KBM-7 (cell line): Measurements from ENCODE around the gene PARG.
"Not testable (repeated sequence)": the region's sequence is repeated elsewhere in the genome, so short reads cannot be mapped to it uniquely, and the experiment has no call there.

Experiments
- DNase-seq: peaks from one replicate; pipeline ENCODE4 v3.0.0-alpha.2; 2015
- in situ Hi-C: fragments of 300-500 bp; cut with MboI; formaldehyde crosslinking; loops from 2 replicates; pipeline ENCODE4 v1.14.3; 2020; ENCODE audit warnings: low sequenced_read_pairs, low pct_unique_long_range_greater_than_20kb, mixed read lengths

PARG gene

DNA sequence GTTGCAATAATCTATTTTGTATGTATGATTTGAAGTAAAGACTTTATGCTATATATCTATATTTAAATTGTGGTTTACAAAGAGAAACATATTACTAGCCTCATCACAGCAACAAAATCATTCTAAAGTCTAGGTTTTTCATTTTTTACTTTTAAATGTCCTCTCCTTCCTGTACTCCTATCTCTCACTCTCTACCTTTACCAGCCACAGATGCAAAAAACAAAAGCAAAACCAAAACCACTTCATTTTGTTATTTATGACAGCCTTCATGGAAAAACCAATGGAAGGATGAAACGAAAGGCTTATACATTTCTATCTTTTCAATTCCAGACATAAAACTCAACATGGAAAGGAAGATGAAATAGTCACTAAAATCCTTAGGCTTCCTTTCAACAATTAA lies 31.5 kb downstream of the PARG start:
- DNase-seq, in situ Hi-C loops: not testable (repeated sequence)

- in situ Hi-C loops, DNase-seq: not testable (repeated sequence)
Measured at GRCh38 chr10:49908290-49909080, 33.3 kb downstream of the PARG start.

DNA sequence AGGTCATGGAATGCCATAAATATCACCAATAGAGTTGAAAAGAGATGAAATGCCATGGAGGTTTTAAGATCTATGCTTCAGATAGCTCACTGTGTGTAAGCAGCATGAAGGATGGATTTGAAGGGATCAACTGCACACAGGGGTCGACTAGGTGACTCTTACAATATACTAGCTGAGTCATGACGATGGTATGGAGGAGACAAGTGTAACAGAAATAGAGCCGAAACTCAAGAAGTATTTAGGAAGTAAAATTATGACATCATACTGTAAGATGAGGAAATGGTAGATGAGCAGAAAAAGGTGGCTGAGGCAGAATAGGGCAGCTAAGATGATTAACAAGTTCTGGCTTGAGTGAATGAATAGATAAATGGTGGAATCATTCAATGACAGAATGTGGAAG lies 38.0 kb downstream of the PARG start:
- in situ Hi-C loops, DNase-seq: not testable (repeated sequence)

DNA sequence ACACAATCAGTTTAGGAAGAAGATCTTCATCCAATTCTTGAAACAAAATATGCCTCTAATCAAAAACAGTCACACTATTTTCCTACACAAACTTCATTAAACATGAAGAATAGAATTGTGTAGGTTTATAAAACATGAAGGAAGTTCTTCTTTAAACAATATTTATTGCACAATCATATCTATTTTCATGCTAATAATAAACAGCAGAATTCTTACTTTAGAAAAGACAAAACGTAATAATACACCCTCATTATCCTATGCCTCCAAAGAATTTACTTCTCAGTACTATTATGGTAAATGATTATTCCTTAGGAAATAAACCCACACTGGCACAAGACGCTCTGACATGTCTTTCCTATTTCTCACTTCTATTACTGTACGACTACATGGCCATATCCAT lies 41.4 kb downstream of the PARG start:
- DNase-seq, in situ Hi-C loops: not testable (repeated sequence)

GRCh38 chr10:49899999-49900398 lies 41.8 kb downstream of the PARG start:
- in situ Hi-C loops, DNase-seq: not testable (repeated sequence)

GRCh38 chr10:49890025-49890424 lies 51.8 kb downstream of the PARG start:
- in situ Hi-C loops, DNase-seq: not testable (repeated sequence)

DNA sequence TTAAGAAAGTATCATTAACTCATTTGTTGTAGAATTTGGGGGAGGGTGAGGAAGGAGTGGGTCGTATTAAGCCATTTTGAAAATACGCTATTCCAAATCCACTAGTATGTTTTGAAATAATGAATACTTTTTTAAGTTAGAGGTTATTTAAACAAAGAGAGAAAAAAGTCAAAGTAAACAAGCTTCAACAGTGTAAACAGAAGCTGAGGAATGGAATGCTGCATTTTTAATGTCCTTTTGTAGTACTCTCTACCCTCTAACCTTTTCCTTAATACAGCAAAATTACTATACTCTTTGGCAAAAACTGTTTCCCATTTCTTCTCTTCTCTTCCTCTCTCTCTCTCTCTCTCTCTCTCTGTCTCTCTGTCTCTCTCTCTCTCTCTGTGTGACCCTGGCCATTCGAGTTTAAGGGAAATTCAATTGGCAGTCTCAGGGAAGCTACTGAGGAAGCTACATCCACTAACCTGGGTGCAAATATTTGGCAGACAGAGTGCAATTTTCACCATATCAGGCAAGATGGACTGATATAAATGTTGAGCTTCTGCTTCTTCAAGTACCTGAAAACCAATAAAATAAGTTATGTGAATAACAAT lies 57.0 kb downstream of the PARG start:
- in situ Hi-C loops, result not testable (repeated sequence)

GRCh38 chr10:49883852-49884251 lies 58.0 kb downstream of the PARG start:
- in situ Hi-C loops, result not testable (repeated sequence)

More for the DNA sequence above, 57.0 kb downstream of the PARG start:
- not testable (repeated sequence) for DNase-seq

DNA sequence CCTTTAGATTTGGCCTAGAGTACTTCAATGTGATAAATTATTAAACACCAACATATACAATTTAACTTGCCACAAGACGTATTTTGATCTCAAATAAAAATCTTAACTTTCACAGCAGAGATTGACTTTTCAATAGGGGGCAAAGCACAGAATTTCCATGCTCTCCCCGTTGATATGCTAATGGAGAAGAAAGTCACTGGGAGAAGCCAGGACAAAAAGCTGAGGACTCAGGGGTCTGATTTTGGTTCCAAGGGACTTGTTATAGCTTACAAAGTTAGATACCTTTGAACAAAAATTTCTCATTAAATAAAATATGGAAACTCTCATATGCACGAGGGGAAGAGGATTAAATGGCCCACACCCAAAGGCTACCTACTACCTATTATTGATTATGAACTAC lies 59.5 kb downstream of the PARG start:
- DNase-seq, in situ Hi-C loops: not testable (repeated sequence)

More at GRCh38 chr10:49883852-49884251, 58.0 kb downstream of the PARG start:
- DNase-seq, result not testable (repeated sequence)

GRCh38 chr10:49872740-49873139 lies 69.1 kb downstream of the PARG start:
- in situ Hi-C loops, DNase-seq: not testable (repeated sequence)

DNA sequence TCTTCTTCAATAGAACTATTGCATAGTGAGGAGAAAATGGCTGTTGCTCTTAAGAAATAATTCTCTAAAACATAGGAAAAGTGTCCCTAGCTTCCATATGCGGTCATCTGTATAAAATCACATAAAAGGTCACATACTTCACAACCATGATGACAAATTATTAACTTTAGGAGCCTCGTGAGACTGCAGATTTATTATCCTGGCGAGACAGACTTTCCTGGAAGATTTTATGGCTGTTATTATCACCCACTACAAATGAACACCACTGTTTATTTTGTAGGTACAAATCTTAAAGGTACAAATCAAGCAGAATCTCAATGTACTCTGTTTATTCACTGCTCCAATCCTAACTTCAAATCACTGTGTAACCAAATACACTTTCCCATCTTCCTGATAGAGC lies 70.4 kb downstream of the PARG start:
- in situ Hi-C loops, DNase-seq: not testable (repeated sequence)

DNA sequence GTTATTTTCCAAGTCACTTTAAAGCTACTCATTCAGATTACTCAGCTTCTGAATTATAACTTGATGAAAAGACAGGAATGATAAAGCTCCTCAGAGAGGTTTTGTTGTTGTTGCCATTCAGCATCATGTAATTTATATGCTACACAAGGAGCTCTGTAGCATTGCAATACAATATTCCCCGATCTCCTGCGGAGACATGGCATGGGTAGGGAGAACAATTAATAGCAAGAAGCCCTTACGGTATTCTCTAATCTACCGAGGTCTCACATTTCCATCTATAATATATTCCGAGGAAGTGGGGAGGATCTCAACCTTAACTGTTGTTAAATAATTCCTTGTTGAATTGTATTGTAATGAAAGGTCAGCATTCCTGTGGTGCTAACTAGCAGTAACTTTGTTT lies 81.9 kb downstream of the PARG start:
- in situ Hi-C loops, result not testable (repeated sequence)

DNA sequence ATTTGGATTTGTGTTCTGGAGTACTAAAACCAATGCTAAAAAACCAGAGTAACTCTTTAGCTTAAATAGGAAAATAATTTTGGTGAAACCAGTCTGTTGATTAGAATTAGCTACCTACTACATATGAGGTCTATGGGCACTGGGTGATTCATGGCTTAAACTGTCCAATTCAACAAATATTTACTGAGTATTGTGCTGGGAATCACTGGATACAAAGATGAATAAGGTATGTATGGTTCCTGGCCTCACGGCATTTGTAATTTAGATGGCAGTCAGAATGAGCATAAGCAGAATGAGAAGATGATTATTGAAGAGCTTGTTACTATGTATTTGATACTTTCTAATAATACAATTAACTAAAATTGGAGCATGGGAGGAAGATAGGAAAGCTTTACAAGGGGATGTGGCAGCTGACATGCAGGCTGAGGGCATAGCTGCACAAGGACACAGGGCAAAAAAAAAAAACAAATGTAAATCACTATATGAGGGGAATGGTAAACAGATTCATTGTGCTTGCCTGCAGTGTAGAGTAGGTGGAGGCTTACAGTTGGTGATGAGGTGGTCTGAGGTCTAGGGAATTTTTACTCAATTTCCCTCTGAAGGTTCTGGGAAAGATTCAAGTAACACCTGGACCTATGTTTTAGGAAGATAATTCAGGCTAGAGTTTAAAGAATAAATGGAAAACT lies 83.0 kb downstream of the PARG start:
- DNase-seq, in situ Hi-C loops: not testable (repeated sequence)

More for the DNA sequence above, 81.9 kb downstream of the PARG start:
- not testable (repeated sequence) for DNase-seq

DNA sequence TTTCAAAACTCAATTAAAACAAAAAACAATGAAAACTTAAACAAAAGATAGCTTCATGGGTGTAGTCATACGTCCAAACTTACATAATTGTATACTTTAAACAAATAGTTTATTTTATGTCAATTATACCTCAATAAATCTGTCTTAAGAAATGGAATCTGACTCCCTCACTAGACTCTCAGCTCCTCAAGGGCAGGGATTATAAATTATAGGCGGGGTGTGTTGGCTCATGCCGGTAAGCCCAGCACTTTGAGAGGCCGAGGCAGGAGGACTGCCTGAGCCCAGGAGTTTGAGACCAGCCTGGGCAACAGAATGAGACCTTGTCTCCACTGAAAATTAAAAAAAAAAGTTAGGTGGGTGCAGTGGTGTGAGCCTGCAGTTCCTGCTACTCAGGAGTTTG lies 92.3 kb downstream of the PARG start:
- DNase-seq, in situ Hi-C loops: not testable (repeated sequence)

DNA sequence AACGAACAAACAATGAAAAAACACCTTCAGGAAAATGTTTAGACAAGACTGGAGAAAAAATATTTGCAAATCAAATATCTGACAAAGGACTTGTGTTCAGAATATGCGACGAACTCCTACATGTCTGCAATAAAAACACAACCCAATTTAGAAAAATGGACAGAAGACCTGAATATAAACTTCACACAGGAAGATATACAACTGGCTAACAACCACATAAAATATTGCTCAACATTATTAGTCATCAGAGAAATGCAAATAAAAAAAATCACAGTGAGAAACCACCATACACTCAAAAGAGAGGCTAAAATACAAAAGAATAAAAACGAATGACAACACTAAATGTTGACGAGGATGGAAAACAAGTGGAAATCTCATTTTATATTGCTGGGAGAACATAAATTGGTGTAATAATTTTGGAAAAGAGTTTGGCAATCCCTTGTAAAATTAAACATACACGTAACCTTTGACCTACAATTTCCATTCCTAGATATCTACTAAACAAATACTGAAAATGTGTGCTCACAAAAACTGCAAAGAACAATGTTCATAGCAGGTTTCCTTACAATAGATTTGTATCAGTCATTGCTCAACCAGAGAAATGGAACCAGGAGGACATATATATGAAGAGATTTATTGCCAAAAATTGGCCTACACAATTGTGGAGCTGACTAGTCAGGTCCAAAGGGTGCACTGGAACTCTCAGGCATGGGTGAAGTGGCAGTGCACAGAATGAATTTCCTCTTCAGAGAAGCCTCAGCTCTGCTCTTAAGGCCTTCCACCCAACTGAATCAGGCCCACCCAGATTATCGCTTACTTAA lies 96.8 kb downstream of the PARG start:
- in situ Hi-C loops, result no loop called here
- DNase-seq, result no peak

- DNase-seq, in situ Hi-C loops: not testable (repeated sequence)
Measured at GRCh38 chr10:49842333-49842628, 99.5 kb downstream of the PARG start.

DNA sequence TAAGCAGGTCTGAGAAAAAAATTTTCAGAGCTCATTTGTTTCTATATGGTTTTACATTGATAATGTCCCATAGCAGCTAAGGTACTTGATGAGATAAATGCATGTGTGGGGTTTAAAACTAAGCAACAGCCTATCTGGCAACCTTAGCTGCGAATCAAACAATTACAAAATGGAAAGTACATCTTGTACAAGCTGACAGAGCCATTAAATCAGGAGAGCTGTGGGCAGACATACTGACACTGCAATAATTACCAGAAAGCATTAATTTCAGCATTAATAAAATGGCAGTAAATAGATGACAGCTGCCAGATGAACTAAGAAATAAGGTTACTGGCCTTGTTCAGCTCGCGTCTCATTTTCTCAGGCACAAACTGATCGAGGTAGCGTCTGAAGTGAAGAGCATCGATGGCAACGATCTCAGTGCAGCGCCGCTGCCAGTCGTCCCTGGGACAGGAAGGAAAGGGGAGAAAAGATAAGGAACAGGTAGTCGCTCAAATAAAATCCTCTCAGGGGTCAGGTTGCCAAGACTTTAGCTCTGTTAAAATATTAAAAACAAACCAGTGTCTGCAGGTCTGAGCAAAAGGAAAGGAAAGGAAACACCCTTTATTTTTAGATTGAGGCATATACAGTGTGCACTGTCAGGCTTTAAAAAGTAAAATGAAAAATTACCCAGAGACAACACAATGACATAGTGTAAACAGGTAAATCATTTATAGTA lies 100.1 kb downstream of the PARG start:
- in situ Hi-C loops, result no loop called here
- no peak for DNase-seq

DNA sequence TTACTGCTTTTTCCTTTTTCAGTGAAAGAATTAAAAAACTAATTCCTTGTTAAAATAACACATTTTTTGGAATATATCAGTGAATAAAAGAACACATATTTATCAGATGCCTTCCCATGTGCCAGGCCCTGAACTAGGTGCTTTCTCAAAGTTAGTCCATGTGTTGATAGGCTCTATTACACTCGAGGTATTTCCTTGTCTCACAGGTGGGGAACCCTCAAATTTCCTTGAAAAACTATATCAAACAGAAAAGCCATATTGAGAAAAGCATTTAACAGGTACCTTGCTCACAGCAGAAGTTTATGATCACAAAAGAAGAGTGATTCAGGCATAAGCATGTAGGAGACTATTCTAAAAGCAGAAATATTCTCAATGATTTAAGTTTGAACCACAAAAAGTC lies 104.1 kb downstream of the PARG start:
- in situ Hi-C loops, result no loop called here
- DNase-seq, result no peak

GRCh38 chr10:49837051-49837478 lies 104.8 kb downstream of the PARG start:
- in situ Hi-C loops, result no loop called here
- no peak for DNase-seq
